HepG2 (cell line): ENCODE measurements around the gene ACSF3. TPM values are rescaled to one million over a fixed set of nuclear protein-coding genes. Genes with fewer than 3 reads are reported as not detected.

Experiments used
- ARNT ChIP-seq: fragments of 450-650 bp; IDR thresholded peaks from 2 replicates; pipeline ENCODE4 v1.6.1; 2017
- ATF7-NPFF ChIP-seq: sonication (generic); formaldehyde crosslinking; IDR thresholded peaks from 2 replicates; pipeline ENCODE4 v1.8.1; 2023; ENCODE audit warnings: mild to moderate bottlenecking, low read depth, missing genetic modification reagents, moderate library complexity
- BORCS8-MEF2B ChIP-seq: sonication (generic); formaldehyde crosslinking; IDR thresholded peaks from 2 replicates; pipeline ENCODE4 v1.8.0; 2022; ENCODE audit warnings: mild to moderate bottlenecking, missing genetic modification reagents
- CAMTA2 ChIP-seq: sonication (generic); formaldehyde crosslinking; IDR thresholded peaks from 2 replicates; pipeline ENCODE4 v1.4.0; 2020; ENCODE audit warnings: mild to moderate bottlenecking, missing genetic modification reagents, borderline replicate concordance
- CC2D1A ChIP-seq: sonication (generic); formaldehyde crosslinking; IDR thresholded peaks from 2 replicates; pipeline ENCODE4 v1.8.1; 2023; ENCODE audit warnings: mild to moderate bottlenecking, missing genetic modification reagents
- DR1 ChIP-seq: sonication (generic); formaldehyde crosslinking; IDR thresholded peaks from 2 replicates; pipeline ENCODE4 v1.8.0; 2021; ENCODE audit warnings: mild to moderate bottlenecking, missing genetic modification reagents, inconsistent platforms
- DRAP1 ChIP-seq: IDR thresholded peaks from 2 replicates; pipeline ENCODE4 v1.6.1; 2016; ENCODE audit warnings: missing genetic modification reagents, missing compliant biosample characterization
- HCFC1 ChIP-seq: fragments of 150-350 bp; IDR thresholded peaks from 2 replicates; pipeline ENCODE4 v1.6.1; 2014; ENCODE audit warnings: low read depth, low read length
- MED1 ChIP-seq: sonication (generic); formaldehyde crosslinking; IDR thresholded peaks from 2 replicates; pipeline ENCODE4 v1.4.0; 2020; ENCODE audit warnings: missing genetic modification reagents
- MED8 ChIP-seq: sonication (generic); formaldehyde crosslinking; IDR thresholded peaks from 2 replicates; pipeline ENCODE4 v1.8.1; 2023; ENCODE audit warnings: mild to moderate bottlenecking, missing genetic modification reagents; ENCODE audit not compliant: insufficient replicate concordance
- NFKBIZ ChIP-seq: IDR thresholded peaks from 2 replicates; pipeline ENCODE4 v1.6.1; 2018; ENCODE audit warnings: missing genetic modification reagents, missing compliant biosample characterization
- REL ChIP-seq: sonication (generic); formaldehyde crosslinking; conservative IDR thresholded peaks from 2 replicates; pipeline ENCODE4 v1.8.0; 2022; ENCODE audit warnings: mild to moderate bottlenecking, missing genetic modification reagents, moderate library complexity
- REXO4 ChIP-seq: sonication (generic); formaldehyde crosslinking; IDR thresholded peaks from 2 replicates; pipeline ENCODE4 v1.8.0; 2022; ENCODE audit warnings: missing genetic modification reagents, mild to moderate bottlenecking, borderline replicate concordance
- TCF7L2 ChIP-seq: IDR thresholded peaks from 2 replicates; pipeline ENCODE4 v1.6.1; 2011; ENCODE audit warnings: mild to moderate bottlenecking, low read depth, low read length, moderate library complexity
- TEAD3 ChIP-seq: optimal IDR thresholded peaks from 2 replicates; pipeline ENCODE3; 2016; ENCODE audit warnings: borderline replicate concordance
- ZBTB49 ChIP-seq: sonication (generic); formaldehyde crosslinking; IDR thresholded peaks from 2 replicates; pipeline ENCODE4 v1.4.0; 2020; ENCODE audit warnings: missing genetic modification reagents, borderline replicate concordance
- ZNF230 ChIP-seq: sonication (generic); formaldehyde crosslinking; IDR thresholded peaks from 2 replicates; pipeline ENCODE4 v1.4.0; 2020; ENCODE audit warnings: mild to moderate bottlenecking, missing genetic modification reagents
- ZNF431 ChIP-seq: sonication (generic); formaldehyde crosslinking; IDR thresholded peaks from 2 replicates; pipeline ENCODE4 v1.9.0; 2022; ENCODE audit warnings: missing genetic modification reagents, low read depth, mild to moderate bottlenecking, borderline replicate concordance
- ZNF572 ChIP-seq: sonication (generic); formaldehyde crosslinking; IDR thresholded peaks from 2 replicates; pipeline ENCODE4 v1.5.1; 2020; ENCODE audit warnings: mild to moderate bottlenecking, missing genetic modification reagents
- ZNF598 ChIP-seq: sonication (generic); formaldehyde crosslinking; IDR thresholded peaks from 2 replicates; pipeline ENCODE4 v1.5.1; 2020; ENCODE audit warnings: mild to moderate bottlenecking, missing genetic modification reagents, borderline replicate concordance
- ZNF619 ChIP-seq: sonication (generic); formaldehyde crosslinking; IDR thresholded peaks from 2 replicates; pipeline ENCODE4 v1.4.0; 2020; ENCODE audit warnings: mild to moderate bottlenecking, missing genetic modification reagents
- ZNF678 ChIP-seq: sonication (generic); formaldehyde crosslinking; IDR thresholded peaks from 2 replicates; pipeline ENCODE4 v1.4.0; 2020; ENCODE audit warnings: mild to moderate bottlenecking, missing genetic modification reagents
- ZNF704 ChIP-seq: sonication (generic); formaldehyde crosslinking; IDR thresholded peaks from 2 replicates; pipeline ENCODE4 v1.8.1; 2023; ENCODE audit warnings: mild to moderate bottlenecking, inconsistent platforms, moderate library complexity, missing genetic modification reagents, borderline replicate concordance
- ZNF800 ChIP-seq: sonication (generic); formaldehyde crosslinking; IDR thresholded peaks from 2 replicates; pipeline ENCODE4 v1.4.0; 2020; ENCODE audit warnings: missing genetic modification reagents
- ZSCAN30 ChIP-seq: sonication (generic); formaldehyde crosslinking; IDR thresholded peaks from 2 replicates; pipeline ENCODE4 v1.5.0; 2020; ENCODE audit warnings: mild to moderate bottlenecking, missing genetic modification reagents
- polyA plus RNA-seq, 8 experiments: library from polyadenylated mRNA; depleted of rRNA in 3 of 8; stranded (reverse) in 7 of 8; unstranded in 1 of 8; fragments of >200 nt; fragmentation: Illumina TruSeq in 4 of 8; extraction: Trizol in 4 of 8; gene quantifications; 2 replicates each; pipeline versions ENCODE4 v1.2.1 to v1.2.3, GENCODE V29; 2011 to 2016; ENCODE audit warnings: low read depth in 4 of 8, missing spikeins in 1 of 8, mixed read lengths in 1 of 8; ENCODE audit not compliant: insufficient read depth in 1 of 8
- total RNA-seq, 5 experiments: library from RNA; depleted of rRNA; stranded (reverse); fragments of >200 nt; fragmentation: Illumina TruSeq; extraction: Trizol; gene quantifications; 2 replicates each; pipeline ENCODE4 v1.2.3, GENCODE V29; 2016; ENCODE audit warnings: low read depth in 1 of 5

ACSF3 gene
- total and polyA plus RNA-seq, 2 of the 13 experiments (the other 11 are each of a cell fraction or from before 2014, with no cell fraction given) = 14.9 to 30.6 TPM

- TF ChIP-seq ZBTB49 (CRISPR knock-in tag) = no peak
- no peak for TF ChIP-seq CC2D1A
- 0 out of 2 replicates have a peak, but pooled peaks have one; percentile 34 for TF ChIP-seq ZNF431 (CRISPR knock-in tag)
- no peak for TF ChIP-seq ZNF230 (CRISPR knock-in tag)
- TF ChIP-seq ZNF678 = no peak
- no peak for TF ChIP-seq HCFC1
- TF ChIP-seq ZNF704 (CRISPR knock-in tag) = no peak
- TF ChIP-seq MED1 (CRISPR knock-in tag) = no peak
- no peak for TF ChIP-seq REL (CRISPR knock-in tag)
- TF ChIP-seq CAMTA2 = no peak
- no peak for TF ChIP-seq REXO4 (CRISPR knock-in tag)
- no peak for TF ChIP-seq ZNF572
- no peak for TF ChIP-seq NFKBIZ
- TF ChIP-seq TCF7L2 = no peak
- TF ChIP-seq ATF7-NPFF (CRISPR knock-in tag) = no peak
- no peak for TF ChIP-seq DR1 (CRISPR knock-in tag)
- no peak for TF ChIP-seq ZSCAN30 (CRISPR knock-in tag)
- peak; percentile 42 for TF ChIP-seq TEAD3 (CRISPR knock-in tag)
- TF ChIP-seq ZNF800 (CRISPR knock-in tag) = no peak
- TF ChIP-seq ARNT = no peak
- no peak for TF ChIP-seq BORCS8-MEF2B
- TF ChIP-seq ZNF619 (CRISPR knock-in tag) = no peak
- TF ChIP-seq ZNF598 (CRISPR knock-in tag) = no peak
- TF ChIP-seq DRAP1 = no peak
- TF ChIP-seq MED8 = no peak
Measured at GRCh38 chr16:89155184-89155679, 61.6 kb downstream of the ACSF3 start (continued).
